NCI-H2029 (cell line): Measurements from ENCODE around the gene MUCL1.

Source experiments
- DNase-seq: peaks from one replicate; lab custom pipeline; 2025; lab: John Stamatoyannopoulos, UW

MUCL1 gene

DNA sequence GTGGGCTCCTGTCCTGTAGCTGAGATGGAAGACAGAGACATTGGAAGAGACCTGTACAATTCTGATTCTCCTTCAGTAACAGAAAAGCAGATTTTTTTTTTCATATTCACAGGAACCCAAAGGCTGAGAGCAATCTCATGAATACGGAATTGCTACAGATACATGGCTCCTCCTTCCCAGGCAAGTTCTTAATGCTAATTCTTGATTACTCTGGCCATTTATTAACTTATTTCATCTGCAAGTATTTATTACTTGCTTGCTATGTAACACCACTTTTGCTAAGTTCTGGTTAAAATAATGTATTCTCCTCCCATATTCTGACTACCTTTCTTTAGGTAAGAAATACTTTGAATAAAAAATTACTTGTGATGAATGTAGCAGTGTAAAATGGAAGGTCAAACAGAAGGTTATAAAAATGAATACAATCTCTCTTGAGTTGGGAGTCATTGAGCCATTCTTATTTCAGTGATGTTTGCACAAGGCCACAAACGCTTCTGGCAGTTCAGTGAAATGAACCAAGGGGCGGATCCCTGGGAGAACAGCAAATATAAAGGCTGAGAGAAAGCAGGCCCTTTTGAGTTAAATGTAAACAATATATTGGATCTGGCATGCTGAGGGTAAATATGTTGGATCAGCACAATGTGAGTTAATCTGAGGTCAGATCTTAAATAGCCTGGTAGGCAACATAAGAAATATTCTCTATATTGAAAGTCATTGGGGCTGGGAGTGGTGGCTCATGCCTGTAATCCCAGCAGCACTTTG lies 37.6 kb downstream of the MUCL1 start:
- peak; percentile 96 for DNase-seq
